HepG2 (cell line): ENCODE results near the gene KIAA1755.

Source experiments
- CBX2 ChIP-seq, 2 experiments: fragments of 200-600 bp in 1 of 2; sonication (generic); formaldehyde crosslinking in 1 of 2; IDR thresholded peaks; 2 replicates each; pipeline versions ENCODE4 v1.7.0 to v1.8.1; 2018 to 2022; ENCODE audit warnings: low read depth in 2 of 2, low read length in 1 of 2, mild to moderate bottlenecking in 1 of 2, missing genetic modification reagents in 1 of 2
- CREB1 ChIP-seq, 2 experiments: fragments of 450-650 bp in 1 of 2; IDR thresholded peaks; 2 replicates each; pipeline ENCODE4 v1.6.1; 2016 to 2017; ENCODE audit warnings: control low read depth in 1 of 2, mild to moderate bottlenecking in 1 of 2, missing compliant biosample characterization in 1 of 2, missing genetic modification characterization in 1 of 2
- EZH2 ChIP-seq: conservative IDR thresholded peaks from 2 replicates; pipeline ENCODE4 v1.6.1; 2012; ENCODE audit warnings: mild to moderate bottlenecking, low read depth, low read length, moderate library complexity
- POLR2A ChIP-seq, 2 experiments: IDR thresholded peaks; 2 replicates each; pipeline ENCODE4 v1.6.1; 2011; ENCODE audit warnings: low read depth in 2 of 2, low read length in 2 of 2, mild to moderate bottlenecking in 1 of 2, moderate library complexity in 1 of 2; ENCODE audit not compliant: insufficient read depth in 1 of 2
- RAD21 ChIP-seq: fragments of 450-650 bp; formaldehyde crosslinking; IDR thresholded peaks from 2 replicates; pipeline ENCODE4 v1.5.0; 2020; ENCODE audit warnings: mild to moderate bottlenecking
- ZNF547 ChIP-seq: sonication (generic); formaldehyde crosslinking; IDR thresholded peaks from 2 replicates; pipeline ENCODE4 v1.5.1; 2020; ENCODE audit warnings: mild to moderate bottlenecking, missing genetic modification reagents
- TF ChIP-seq, protein P1 (sequence below): sonication (generic); formaldehyde crosslinking; IDR thresholded peaks from 2 replicates; pipeline ENCODE4 v1.5.0; 2020; ENCODE audit warnings: mild to moderate bottlenecking, missing genetic modification reagents, moderate library complexity
- TF ChIP-seq, protein P2 (sequence below): IDR thresholded peaks from 2 replicates; pipeline ENCODE4 v1.6.1; 2018; ENCODE audit warnings: missing genetic modification reagents, mild to moderate bottlenecking, missing compliant biosample characterization
- TF ChIP-seq, protein P3 (sequence below), 2 experiments: IDR thresholded peaks; 2 replicates each; pipeline ENCODE4 v1.6.1; 2011 to 2012; ENCODE audit warnings: low read length in 2 of 2, borderline replicate concordance in 1 of 2, low read depth in 1 of 2, mild to moderate bottlenecking in 1 of 2, moderate library complexity in 1 of 2

DNA sequence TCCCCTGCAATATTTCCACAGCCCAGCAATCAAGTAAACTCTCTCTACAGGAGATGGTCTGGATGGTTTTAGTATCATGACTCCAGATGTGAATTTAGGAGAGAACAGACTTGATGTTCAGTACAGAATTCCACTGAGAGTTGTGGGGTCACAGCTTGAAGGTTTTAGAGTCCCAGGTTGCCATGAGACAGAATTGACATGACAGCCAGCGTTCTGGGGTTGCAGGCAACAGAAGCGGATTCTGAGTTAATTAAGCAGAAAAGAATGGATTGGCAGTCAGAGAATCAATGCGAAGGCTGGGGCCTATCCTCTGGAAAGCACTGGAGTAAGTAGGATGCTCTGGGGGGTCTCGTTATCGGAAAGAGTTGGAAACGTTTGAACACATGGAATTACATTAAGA lies 2.4 kb upstream of the KIAA1755 start:
- TF ChIP-seq ZNF547 (CRISPR knock-in tag) (no peak), POLR2A (IDR thresholded peaks at IDR 0.05; ENCODE audit: insufficient read depth in 1 of 2, low read depth in 2 of 2, low read length in 2 of 2) (no peak), RAD21 (CRISPR knock-in tag) (no peak), CREB1 (IDR thresholded peaks at IDR 0.05) (no peak), CREB1 (CRISPR knock-in tag; IDR thresholded peaks at IDR 0.05) (no peak), CBX2 (IDR thresholded peaks at IDR 0.05; ENCODE audit: low read depth, low read length) (no peak), CBX2 (CRISPR knock-in tag; IDR thresholded peaks at IDR 0.05; ENCODE audit: low read depth) (no peak), EZH2 (no peak)
- TF ChIP-seq, protein P1, sequence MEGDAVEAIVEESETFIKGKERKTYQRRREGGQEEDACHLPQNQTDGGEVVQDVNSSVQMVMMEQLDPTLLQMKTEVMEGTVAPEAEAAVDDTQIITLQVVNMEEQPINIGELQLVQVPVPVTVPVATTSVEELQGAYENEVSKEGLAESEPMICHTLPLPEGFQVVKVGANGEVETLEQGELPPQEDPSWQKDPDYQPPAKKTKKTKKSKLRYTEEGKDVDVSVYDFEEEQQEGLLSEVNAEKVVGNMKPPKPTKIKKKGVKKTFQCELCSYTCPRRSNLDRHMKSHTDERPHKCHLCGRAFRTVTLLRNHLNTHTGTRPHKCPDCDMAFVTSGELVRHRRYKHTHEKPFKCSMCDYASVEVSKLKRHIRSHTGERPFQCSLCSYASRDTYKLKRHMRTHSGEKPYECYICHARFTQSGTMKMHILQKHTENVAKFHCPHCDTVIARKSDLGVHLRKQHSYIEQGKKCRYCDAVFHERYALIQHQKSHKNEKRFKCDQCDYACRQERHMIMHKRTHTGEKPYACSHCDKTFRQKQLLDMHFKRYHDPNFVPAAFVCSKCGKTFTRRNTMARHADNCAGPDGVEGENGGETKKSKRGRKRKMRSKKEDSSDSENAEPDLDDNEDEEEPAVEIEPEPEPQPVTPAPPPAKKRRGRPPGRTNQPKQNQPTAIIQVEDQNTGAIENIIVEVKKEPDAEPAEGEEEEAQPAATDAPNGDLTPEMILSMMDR: no peak
- TF ChIP-seq, protein P2, sequence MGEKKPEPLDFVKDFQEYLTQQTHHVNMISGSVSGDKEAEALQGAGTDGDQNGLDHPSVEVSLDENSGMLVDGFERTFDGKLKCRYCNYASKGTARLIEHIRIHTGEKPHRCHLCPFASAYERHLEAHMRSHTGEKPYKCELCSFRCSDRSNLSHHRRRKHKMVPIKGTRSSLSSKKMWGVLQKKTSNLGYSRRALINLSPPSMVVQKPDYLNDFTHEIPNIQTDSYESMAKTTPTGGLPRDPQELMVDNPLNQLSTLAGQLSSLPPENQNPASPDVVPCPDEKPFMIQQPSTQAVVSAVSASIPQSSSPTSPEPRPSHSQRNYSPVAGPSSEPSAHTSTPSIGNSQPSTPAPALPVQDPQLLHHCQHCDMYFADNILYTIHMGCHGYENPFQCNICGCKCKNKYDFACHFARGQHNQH (CRISPR knock-in tag): no peak
- TF ChIP-seq, protein P3, sequence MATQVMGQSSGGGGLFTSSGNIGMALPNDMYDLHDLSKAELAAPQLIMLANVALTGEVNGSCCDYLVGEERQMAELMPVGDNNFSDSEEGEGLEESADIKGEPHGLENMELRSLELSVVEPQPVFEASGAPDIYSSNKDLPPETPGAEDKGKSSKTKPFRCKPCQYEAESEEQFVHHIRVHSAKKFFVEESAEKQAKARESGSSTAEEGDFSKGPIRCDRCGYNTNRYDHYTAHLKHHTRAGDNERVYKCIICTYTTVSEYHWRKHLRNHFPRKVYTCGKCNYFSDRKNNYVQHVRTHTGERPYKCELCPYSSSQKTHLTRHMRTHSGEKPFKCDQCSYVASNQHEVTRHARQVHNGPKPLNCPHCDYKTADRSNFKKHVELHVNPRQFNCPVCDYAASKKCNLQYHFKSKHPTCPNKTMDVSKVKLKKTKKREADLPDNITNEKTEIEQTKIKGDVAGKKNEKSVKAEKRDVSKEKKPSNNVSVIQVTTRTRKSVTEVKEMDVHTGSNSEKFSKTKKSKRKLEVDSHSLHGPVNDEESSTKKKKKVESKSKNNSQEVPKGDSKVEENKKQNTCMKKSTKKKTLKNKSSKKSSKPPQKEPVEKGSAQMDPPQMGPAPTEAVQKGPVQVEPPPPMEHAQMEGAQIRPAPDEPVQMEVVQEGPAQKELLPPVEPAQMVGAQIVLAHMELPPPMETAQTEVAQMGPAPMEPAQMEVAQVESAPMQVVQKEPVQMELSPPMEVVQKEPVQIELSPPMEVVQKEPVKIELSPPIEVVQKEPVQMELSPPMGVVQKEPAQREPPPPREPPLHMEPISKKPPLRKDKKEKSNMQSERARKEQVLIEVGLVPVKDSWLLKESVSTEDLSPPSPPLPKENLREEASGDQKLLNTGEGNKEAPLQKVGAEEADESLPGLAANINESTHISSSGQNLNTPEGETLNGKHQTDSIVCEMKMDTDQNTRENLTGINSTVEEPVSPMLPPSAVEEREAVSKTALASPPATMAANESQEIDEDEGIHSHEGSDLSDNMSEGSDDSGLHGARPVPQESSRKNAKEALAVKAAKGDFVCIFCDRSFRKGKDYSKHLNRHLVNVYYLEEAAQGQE (IDR thresholded peaks at IDR 0.05; ENCODE audit: borderline replicate concordance in 1 of 2, low read depth in 1 of 2, low read length in 2 of 2): no peak
